Astrocyte (in vitro differentiated cells and primary cell): ENCODE results near the gene NME7.

Source experiments
- EZH2 ChIP-seq: IDR thresholded peaks from 2 replicates; pipeline ENCODE4 v1.6.1; 2012; ENCODE audit warnings: mild to moderate bottlenecking, low read length, inconsistent platforms; ENCODE audit not compliant: insufficient read depth
- TF ChIP-seq, protein P1 (sequence below): IDR thresholded peaks from 2 replicates; pipeline ENCODE4 v1.5.1; 2011; ENCODE audit warnings: low read depth, mild to moderate bottlenecking, inconsistent platforms, low read length, moderate library complexity; ENCODE audit not compliant: insufficient read depth

DNA sequence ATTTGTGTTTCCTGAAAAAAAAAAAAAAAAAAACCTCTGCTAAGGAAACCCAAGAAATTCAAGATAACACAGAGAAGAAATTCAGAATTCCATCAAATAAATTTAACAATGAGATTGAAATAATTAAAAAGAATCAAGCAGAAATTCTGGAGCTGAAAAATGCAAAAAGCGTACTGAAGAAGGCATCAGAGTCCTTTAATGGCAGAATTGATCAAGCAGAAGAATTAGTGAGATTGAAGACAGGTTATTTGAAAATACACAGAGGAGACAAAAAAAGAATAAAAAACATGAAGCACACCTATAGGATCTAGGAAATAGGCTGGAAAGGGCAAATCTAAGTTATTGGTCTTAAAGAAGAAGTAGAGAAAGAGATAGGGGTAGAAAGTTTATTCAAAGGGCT, 38.2 kb downstream of the NME7 start:
- TF ChIP-seq, protein P1, sequence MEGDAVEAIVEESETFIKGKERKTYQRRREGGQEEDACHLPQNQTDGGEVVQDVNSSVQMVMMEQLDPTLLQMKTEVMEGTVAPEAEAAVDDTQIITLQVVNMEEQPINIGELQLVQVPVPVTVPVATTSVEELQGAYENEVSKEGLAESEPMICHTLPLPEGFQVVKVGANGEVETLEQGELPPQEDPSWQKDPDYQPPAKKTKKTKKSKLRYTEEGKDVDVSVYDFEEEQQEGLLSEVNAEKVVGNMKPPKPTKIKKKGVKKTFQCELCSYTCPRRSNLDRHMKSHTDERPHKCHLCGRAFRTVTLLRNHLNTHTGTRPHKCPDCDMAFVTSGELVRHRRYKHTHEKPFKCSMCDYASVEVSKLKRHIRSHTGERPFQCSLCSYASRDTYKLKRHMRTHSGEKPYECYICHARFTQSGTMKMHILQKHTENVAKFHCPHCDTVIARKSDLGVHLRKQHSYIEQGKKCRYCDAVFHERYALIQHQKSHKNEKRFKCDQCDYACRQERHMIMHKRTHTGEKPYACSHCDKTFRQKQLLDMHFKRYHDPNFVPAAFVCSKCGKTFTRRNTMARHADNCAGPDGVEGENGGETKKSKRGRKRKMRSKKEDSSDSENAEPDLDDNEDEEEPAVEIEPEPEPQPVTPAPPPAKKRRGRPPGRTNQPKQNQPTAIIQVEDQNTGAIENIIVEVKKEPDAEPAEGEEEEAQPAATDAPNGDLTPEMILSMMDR, result no peak
- TF ChIP-seq EZH2, result no peak
